GM15510 (cell line): ENCODE results near the gene GALP.

Experiments used
- POLR2A ChIP-seq: IDR thresholded peaks from 3 replicates; pipeline ENCODE4 v1.6.1; 2011; ENCODE audit warnings: borderline replicate concordance; ENCODE audit not compliant: insufficient read length; ENCODE audit errors: extremely low read depth

GALP gene

DNA sequence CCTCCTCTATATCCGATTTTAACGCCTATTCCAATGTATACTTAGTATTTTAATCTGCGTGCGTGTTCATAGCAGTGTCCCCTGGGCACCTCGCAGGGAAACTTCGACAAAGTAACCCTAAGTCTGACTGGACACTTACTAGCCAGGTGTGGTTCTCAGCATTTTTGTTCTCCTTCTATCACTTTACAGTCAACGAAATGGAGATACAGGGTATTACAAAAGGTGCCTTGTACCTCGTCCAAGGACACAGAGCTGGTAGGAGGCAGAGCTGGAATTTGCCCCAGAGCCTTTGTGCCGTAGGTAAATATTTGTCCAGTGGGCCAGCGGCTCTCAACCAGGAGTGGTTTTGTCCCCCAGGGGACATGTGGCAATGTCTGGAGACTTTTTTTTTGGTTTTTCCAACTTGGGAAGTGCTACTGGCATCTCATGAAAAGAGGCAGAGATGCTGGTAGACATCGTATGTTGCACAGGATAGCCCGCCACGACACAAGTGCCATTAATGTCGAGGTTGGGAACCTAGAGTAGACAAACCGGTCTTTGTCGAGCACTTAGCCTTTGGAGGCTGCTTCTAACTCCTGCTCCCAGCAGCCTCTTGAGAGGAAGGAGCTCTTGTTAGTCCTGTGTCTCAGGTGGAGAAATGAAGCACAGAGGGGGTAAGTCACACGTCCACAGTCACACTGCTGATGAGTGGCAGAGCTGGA lies 33.6 kb upstream of the GALP start:
- TF ChIP-seq POLR2A: no peak

DNA sequence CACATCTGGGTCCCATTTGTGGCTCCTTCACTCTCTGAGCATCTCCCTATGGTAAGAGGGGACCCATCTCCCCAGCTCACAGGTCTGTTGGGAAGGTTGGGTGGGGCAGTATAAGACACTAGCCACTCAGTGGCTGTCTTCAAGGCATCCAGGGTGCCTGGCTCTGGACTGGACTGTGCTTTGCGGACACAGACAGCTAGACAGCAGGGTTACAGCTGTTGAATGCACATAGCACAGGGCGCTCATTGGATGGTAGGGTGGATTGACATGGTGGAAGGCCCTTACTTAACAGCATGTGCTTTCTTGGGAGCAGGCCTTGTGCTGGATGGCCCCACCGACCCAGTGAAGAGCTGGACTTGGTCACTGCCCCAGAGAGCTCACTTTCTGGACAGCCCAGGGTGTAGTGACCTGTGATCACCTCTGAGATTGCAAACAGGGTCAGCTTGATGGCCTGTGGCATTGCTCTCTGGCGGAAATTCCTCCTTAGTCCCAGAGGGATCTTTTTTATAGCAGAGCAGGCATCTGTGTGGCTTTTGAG lies 32.8 kb upstream of the GALP start:
- no peak for TF ChIP-seq POLR2A

DNA sequence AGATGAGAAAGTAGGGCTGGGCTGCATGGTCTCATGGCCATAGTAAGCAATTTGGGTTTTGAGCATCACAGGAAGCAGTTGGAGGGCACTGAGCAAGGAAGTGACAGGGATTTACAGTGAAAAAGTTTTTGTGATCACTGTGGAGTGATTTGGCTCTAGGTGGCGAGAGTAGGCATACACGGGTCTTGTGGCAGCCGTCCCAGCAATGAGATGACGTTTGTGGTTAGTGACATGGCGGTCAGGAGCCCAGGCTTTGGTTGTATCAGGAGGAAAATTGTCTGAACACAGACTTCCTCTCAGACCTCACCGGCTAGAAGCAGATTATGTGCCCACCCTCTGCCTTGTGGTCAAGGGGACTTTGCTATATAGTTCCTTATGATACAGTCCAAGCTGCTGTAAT lies 31.4 kb upstream of the GALP start:
- TF ChIP-seq POLR2A: no peak

DNA sequence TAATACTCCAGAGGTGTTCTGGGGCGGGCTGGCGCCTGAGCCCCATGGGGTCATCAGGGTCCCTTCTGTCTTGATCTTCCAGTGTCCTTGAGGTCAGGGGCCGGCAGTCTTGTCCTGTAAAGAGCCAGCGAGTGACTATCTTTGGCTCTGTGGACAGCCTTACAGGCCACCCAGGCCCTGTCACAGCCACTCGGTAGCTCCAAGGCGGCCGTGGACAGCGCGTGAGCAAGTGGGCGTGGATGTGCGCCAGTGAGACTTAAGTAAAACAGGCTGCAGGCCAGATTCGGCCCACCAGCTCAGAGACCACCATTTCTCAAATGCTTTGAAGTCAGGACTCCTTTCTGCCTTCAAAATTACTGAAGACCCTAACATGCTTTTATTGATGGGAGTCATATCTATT lies 31.0 kb upstream of the GALP start:
- TF ChIP-seq POLR2A: no peak

DNA sequence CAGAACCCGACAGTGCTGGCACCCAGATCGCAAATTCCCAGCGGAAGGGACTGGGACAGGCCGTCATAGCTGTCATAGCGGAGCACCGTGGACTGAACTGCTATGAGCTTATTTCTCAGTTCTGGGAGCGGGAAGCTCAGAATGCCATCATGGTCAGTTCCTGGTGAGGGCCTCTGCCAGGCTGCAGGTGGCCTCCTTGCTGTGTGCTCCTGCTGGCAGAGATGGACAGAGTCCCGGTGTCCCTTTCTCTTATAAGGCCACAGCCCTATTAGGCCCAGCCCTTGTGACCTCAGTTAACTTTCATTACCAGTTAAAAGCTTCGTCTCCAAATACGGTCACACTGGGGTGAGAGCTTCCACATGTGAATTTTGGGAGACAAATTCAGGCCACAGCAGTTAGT lies 30.1 kb upstream of the GALP start:
- TF ChIP-seq POLR2A: no peak

DNA sequence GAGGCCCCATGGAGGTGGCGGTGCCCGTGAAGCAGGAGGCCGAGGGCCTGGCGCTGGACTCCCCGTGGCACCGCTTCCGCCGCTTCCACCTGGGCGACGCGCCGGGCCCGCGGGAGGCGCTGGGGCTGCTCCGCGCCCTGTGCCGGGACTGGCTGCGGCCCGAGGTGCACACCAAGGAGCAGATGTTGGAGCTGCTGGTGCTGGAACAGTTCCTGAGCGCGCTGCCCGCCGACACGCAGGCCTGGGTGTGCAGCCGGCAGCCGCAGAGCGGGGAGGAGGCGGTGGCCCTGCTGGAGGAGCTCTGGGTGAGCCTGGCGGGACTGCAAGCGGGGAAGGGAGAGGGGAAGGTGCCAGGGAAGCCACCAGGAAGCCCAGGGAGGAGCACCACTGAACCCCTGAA lies 28.9 kb upstream of the GALP start:
- TF ChIP-seq POLR2A: no peak

DNA sequence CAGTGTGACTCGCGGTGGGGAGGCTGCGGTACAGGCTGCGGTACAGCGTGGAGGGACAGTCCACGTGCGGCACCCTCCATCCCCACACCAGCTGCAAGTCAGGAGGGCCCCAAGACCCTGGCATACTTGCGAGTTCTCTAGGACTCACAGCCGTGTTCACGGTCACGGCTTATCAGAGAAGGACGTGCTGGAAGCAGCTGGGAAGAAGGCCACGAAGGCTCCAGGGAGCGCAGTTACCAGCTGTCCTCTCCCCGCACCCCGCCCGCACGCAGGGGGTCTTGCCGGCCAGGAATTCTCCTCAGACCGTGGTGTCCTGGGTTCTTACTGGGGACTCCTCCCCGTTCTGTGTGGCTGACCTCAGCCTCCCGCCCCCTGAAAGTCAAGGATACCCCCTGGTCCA lies 28.5 kb upstream of the GALP start:
- TF ChIP-seq POLR2A: no peak

DNA sequence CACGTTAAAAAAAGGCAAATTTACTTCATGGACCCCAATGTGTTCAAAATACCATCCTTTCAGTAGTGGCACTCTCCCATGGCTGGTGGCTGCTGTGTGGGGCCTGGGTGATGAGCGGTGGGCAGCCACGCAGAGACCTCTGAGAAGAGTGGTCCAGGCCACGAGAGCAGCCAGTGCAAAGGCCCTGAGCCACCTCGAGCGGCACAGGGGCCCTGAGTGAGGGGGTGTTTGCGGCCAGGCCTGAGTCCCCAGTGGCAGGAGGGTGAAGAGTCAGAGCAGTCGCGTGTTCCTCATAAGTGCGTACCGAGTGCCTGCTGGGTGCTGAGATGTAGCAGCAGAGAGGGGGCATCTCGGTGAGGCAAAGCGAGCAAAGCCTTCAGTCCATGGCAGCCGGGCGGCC lies 27.7 kb upstream of the GALP start:
- TF ChIP-seq POLR2A: no peak

DNA sequence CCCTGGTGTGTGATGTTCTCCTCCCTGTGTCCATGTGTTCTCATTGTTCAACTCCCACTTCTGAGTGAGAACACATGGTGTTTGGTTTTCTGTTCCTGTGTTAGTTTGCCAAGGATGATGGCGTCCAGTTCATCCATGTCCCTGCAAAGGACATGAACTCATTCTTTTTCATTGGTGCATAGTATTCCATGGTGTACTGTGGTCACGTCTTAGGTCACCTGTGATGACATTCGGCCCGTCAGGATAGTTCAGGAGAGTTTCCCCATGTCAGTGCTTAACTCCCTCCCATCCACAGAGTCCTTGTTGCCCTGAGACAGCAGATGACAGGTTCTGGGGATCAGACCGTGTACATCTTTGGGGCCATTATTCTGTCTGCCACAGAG lies 26.2 kb upstream of the GALP start:
- TF ChIP-seq POLR2A: no peak

DNA sequence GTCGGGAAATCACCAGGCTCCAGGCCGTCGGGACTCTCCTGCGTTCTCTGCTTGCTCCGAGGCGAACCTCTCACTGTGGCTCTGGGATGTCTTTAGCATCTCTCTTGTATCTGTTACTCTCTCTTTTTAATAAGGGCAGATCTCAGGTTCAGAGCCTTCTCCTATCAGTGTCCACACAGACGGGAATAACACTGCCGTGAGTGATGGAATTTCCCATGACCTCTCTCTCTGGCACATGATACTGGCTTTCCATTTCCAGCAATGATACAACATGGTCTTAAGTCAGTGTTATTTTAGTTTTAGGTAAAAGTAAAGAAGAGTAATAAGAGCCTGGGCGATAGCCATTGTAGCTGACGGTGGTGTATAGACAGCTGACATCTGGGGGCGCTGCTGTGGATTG lies 25.4 kb upstream of the GALP start:
- TF ChIP-seq POLR2A: no peak

DNA sequence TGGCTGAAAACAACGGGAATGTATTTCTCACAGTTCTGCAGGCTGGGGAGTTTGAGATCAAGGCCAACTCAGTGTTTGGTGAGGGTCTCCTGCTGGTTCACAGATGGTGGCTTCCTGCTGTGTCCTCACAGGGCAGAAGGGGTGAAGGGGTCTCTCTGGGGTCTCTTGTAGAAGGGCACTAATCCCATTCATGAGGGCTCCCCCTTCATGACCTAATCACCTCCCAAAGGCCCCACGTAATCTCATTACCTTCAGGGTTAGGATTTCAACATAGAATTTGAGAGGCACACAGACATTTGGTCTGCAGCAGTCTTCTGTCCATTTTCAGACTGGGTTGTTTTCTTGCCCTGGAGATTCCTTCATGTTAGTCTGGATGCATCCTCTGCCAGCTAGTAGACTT lies 23.2 kb upstream of the GALP start:
- no peak for TF ChIP-seq POLR2A

DNA sequence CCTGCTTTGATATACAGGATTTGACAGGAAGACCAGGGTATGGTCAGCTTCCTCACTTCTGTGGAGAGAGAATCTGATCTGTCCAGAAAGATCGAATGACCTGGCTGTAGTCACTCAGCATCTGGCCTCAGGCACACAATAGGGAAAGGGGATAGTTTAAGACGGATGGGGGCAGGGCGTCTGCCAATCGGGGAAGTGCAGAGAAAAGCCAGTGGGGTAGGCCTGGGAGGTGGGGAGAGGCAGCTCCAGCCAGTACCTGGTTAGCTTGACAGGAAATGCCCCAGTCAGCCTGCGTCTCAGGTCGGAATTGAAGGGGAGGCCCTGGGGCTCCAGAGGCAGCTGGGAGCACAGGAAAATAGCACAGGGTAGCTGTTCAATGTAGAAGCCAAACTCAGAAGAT lies 22.3 kb upstream of the GALP start:
- TF ChIP-seq POLR2A: no peak

DNA sequence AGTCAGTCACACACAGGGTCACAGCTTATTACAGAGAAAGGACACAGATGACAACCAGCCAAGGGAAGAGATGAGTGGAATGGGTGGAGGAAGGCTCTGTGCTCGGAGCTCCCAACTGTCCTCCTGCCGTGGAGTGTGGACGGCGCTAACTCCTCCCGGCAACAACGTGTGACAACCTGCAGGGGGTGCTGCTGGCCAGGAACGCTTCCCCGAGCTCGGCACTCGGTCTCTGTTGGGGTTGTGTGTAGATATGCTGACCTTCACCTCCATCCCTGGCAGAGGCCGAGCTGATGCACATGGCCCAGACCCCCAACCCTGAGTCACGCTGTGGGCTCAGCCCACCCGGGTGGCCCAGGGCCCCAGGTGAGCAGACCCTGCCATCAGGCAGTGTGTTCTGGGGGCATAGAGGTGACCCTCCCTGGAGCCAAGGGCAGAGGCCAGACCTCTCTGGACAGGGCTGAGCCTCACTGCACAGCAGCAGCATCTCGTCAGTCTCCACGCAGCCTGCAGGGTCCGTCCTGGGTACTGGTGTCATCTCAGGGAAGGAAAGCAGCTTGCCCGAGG lies 20.6 kb upstream of the GALP start:
- TF ChIP-seq POLR2A: no peak

DNA sequence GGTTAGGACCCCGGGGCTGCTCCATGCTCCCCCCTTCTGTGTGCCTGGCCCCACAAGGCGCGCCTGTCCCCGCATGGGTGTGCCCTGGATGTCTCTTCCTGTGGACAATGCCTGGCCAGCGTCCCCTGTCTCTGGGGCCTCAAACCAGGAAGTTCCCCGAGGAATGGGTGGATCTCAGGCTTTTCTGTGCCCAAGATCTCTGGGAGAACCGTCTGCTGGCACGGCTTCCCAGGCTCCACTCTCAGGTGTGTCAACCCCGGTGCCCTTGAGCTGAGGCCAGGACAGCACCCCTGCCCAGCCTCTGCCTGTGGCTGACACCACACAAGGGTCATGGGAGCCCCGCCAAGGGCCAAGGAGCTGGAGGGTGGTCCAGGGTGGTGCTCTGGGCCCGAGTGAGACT lies 19.0 kb upstream of the GALP start:
- no peak for TF ChIP-seq POLR2A

DNA sequence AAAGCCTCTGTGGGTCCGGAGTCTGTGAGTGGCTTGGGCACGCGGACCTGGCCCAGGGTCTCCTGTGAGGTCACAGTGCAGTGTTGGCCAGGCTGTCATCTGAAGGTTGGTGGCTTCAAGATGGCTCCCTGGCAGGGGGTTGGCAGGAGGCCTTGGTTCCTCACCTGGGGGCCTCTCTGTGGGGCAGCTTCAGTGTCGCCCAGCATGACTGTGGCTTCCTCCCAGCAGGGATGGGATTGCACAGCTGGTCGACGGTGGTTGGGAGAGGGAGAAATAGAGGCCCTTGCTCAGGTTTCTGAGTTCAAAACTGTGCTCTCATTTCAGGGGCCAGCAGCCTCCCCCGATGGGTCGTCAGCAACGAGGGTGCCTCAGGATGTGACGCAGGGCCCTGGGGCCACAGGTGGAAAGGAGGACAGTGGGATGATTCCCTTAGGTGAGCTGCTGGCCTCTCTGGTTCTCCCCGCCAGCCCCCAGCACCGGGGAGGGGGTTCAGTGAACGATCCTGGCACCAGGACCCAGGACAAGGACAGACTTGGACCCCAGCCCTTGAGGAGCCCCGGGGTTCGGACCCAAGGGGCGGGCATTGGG lies 17.5 kb upstream of the GALP start:
- TF ChIP-seq POLR2A: no peak

DNA sequence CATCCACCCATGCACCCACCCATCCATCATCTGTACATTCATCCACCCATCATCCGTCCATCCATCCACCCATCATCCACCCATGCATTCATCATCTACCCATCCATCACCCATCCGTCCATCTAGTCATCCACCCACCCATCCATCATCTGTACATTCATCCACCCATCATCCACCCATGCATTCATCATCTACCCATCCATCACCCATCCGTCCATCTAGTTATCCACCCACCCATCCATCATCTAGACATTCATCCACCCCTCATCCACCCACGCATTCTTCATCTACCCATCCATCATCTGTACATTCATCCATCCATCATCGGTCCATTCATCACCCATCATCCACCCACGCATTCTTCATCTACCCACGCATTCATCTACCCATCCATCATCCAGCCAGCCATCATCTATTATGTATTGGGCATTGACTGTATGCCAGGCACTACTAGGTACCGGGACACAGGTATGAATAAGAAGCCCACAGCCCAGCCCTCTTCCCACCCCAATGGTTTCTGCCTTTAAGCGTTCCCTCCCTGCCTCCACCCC lies 16.7 kb upstream of the GALP start:
- TF ChIP-seq POLR2A: no peak
